SK-N-MC (cell line): ENCODE results near the gene NOS3.

Experiments used
- EZH2 ChIP-seq: fragments of 200-600 bp; sonication (generic); IDR thresholded peaks from one replicate; pipeline ENCODE4 v1.6.1; 2017; ENCODE audit warnings: antibody characterized with exemption
- FOXP2 ChIP-seq: optimal IDR thresholded peaks from 2 replicates; pipeline ENCODE3; 2011; ENCODE audit warnings: mild to moderate bottlenecking, moderate library complexity; ENCODE audit not compliant: insufficient read depth; ENCODE audit errors: extremely low read length, control extremely low read depth
- POLR2AphosphoS5 ChIP-seq: IDR thresholded peaks from 2 replicates; pipeline ENCODE4 v1.6.1; 2012; ENCODE audit warnings: mild to moderate bottlenecking, low read depth, low read length, borderline replicate concordance

DNA sequence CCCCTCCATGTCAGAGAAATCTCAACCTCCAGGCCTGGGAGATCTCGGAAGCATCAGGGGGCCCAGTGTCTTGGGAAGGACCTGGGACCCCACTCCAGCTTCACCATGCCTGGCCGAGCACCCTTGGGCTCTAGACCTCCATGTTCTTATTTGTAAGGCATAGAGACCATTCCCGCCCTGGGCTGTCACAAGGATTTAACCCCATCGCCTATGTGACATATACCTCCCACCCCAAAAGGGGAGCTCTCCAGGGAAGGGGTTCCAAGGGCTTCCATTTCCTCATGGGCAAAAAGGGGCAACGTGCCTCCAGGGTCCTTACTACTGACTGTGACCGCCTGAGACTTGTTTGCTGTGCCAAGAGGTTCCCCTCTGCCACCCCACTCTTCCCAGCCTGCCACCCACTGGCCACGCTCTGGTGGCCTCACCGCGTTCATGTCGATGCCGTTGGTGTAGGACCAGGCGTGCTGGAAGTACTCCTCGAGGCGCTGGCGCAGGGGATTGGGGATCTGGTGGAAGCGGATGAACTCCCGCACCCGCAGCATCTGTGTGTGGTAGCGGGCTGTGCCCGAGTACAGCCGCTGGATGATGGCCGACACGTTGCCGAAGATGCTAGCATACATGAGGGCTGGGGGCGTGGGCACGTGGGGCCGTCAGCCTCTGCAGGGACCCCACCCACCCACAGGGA, 40.2 kb upstream of the NOS3 start:
- no peak for TF ChIP-seq POLR2AphosphoS5
- no peak for TF ChIP-seq FOXP2
- TF ChIP-seq EZH2: no peak
